HUES48 (cell line): ENCODE measurements around the gene TMCO6.
"Not testable (repeated sequence)": the region's sequence is repeated elsewhere in the genome, so short reads cannot be mapped to it uniquely, and the experiment has no call there.

Experiments used
- H3K27ac ChIP-seq: one replicate; pipeline ENCODE4 v1.7.0; 2013; ENCODE audit warnings: low read depth, low read length, inconsistent platforms
- H3K27me3 ChIP-seq: 2 replicates; pipeline ENCODE4 v1.6.1; 2013; ENCODE audit warnings: mild to moderate bottlenecking, low read length; ENCODE audit not compliant: control insufficient read depth, insufficient read depth
- H3K36me3 ChIP-seq: 2 replicates; pipeline ENCODE4 v1.6.1; 2013; ENCODE audit warnings: low read length; ENCODE audit not compliant: control insufficient read depth, insufficient read depth
- H3K4me1 ChIP-seq: 2 replicates; pipeline ENCODE4 v1.6.1; 2013; ENCODE audit warnings: mild to moderate bottlenecking, low read length; ENCODE audit not compliant: control insufficient read depth, insufficient read depth
- H3K4me3 ChIP-seq: 2 replicates; pipeline ENCODE4 v1.5.1; 2013; ENCODE audit warnings: mild to moderate bottlenecking, low read depth, low read length
- H3K9ac ChIP-seq: 2 replicates; pipeline ENCODE4 v1.6.1; 2013; ENCODE audit warnings: mild to moderate bottlenecking, low read depth, low read length, moderate library complexity
- H3K9me3 ChIP-seq: 2 replicates; pipeline ENCODE4 v1.6.1; 2013; ENCODE audit warnings: low read length; ENCODE audit not compliant: control insufficient read depth, insufficient read depth

TMCO6 gene

DNA sequence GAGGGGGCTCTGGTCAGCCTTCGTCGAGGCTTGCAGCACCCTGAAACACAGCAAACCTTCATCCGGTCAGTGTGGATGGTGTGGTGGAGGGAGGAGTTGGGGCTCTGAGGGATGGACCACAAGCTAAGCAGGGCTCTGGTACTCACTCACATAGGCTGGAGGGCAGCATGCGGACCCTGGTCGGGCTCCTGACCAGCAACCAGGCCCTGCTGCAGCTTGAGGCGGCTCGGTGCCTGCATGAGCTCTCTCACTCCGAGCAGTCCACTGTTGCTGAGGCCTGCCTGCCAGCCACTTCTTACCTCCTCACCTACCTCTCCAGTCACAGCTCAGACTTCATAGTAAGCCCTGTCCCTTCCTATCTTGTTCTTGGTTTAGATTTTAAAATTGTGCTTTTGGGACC lies 2.5 kb downstream of the TMCO6 start:
- H3K4me3 ChIP-seq = no peak overlapping the region
- H3K4me1 ChIP-seq = peaks cover 9% of the 10 kb centered on the region
- H3K27me3 ChIP-seq = no peaks in the 10 kb centered on the region
- H3K9me3 ChIP-seq = no peaks in the 10 kb centered on the region
- H3K9ac ChIP-seq = no peak overlapping the region
- peaks cover 51% of the 10 kb centered on the region for H3K36me3 ChIP-seq
- H3K27ac ChIP-seq = no peak overlapping the region

DNA sequence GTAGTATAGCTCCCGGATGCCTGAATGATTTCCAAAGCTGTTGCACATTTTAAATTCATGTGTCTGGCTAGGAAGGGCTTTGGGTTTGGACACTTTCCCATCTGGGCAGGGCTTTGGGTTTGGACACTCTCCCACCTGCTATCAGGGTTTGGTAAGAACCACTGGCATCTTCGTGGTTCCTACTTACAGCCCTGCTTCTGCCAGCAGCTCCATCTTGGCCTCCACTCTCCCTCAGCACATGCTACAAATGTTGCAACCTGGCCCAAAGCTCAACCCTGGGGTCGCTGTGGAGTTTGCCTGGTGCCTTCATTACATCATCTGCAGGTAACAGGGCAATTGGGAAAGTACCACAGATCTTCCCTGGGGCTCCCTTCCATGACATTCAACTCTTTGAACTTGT lies 3.5 kb downstream of the TMCO6 start:
- Histone ChIP-seq H3K9me3 (no peaks in the 10 kb centered on the region), H3K4me1 (peaks cover 9% of the 10 kb centered on the region), H3K27me3 (no peaks in the 10 kb centered on the region), H3K36me3 (peaks cover 51% of the 10 kb centered on the region), H3K9ac (no peak overlapping the region), H3K27ac (no peak overlapping the region), H3K4me3 (no peak overlapping the region)

DNA sequence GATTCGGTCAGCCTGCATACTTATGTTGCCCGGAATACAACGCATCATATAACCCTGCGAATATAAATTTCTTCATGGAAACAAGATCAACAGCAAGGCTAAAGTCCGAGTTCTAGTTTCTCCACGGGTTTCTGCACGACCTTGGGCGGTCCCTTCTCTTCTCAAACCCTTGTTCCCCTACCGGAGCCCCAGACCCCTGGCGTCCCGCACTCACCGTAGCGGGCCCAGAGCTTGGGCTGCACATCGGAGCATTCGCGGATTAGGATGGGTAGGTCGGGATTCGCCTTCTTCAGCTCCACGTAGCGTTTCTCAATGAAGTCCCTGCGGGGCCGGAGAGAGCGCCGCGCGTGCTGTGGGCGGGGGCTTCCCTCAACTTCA lies 7.8 kb downstream of the TMCO6 start:
- Histone ChIP-seq H3K4me1 (peaks cover 3% of the 10 kb centered on the region; the same call in 1 of the 2 replicates), H3K27ac (peak overlapping the region; percentile 26), H3K9me3 (no peaks in the 10 kb centered on the region), H3K27me3 (no peaks in the 10 kb centered on the region), H3K36me3 (peaks cover 62% of the 10 kb centered on the region), H3K9ac (peak overlapping the region; percentile 61), H3K4me3 (peak overlapping the region; percentile 84)

DNA sequence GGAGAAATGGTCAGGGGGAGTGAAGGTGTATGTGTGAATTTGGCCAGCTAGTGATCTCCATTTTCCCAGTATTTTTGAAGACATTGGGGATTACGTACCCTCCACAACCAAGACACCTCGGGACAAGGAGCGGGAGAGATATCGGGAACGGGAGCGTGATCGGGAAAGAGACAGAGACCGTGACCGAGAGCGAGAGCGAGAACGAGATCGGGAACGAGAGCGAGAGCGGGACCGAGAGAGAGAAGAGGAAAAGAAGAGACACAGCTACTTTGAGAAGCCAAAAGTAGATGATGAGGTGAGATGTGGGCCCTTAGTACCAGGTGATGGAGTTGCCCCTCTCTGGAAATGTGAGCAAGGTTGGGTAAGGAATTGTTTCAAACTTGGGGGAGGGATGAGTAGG lies 19.6 kb downstream of the TMCO6 start:
- Histone ChIP-seq H3K4me3 (no peak overlapping the region), H3K27me3 (no peaks in the 10 kb centered on the region), H3K4me1 (no peaks in the 10 kb centered on the region), H3K9me3 (no peaks in the 10 kb centered on the region), H3K27ac (no peak overlapping the region), H3K9ac (no peak overlapping the region), H3K36me3 (peaks cover 92% of the 10 kb centered on the region)

DNA sequence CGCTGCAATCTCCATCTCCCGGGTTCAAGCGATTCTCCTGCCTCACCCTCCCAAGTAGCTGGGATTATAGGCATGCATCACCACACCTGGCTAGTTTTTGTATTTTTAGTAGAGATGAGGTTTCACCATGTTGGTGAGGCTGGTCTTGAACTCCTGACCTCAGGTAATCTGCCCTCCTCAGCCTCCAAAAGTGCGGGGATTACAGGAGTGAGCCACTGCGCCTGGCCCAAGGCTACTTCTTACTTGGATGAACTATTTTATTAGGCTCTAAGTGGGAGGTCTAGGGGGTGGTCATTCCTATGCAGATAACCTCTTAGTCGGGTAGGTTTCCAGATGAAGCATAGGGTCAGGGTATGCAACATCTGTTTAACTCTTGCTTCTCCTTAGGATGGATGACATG lies 21.1 kb downstream of the TMCO6 start:
- H3K4me1 ChIP-seq, H3K27ac ChIP-seq, H3K9me3 ChIP-seq, H3K27me3 ChIP-seq, H3K4me3 ChIP-seq, H3K9ac ChIP-seq: not testable (repeated sequence)
- H3K36me3 ChIP-seq = peaks cover 77% of the 10 kb centered on the region

DNA sequence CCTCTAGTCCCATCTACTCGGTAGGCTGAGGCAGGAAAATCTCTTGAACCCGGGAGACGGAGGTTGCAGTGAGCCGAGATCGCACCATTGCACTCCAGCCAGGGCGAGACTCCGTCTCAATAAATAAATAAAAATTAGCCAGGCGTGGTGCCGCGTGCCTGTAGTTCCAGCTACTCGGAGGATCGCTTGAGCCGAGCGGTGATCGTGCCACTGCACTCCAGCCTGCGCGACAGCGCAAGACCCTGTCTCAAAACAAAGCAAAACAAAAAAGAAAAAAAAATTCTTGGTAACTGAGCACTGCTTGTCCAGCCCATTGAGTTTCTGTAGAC lies 24.7 kb downstream of the TMCO6 start:
- no peaks in the 10 kb centered on the region for H3K4me1 ChIP-seq
- H3K27ac ChIP-seq = peak overlapping the region; percentile 82
- peaks cover 66% of the 10 kb centered on the region for H3K36me3 ChIP-seq
- no peaks in the 10 kb centered on the region for H3K27me3 ChIP-seq
- peak overlapping the region; percentile 97 for H3K4me3 ChIP-seq
- peak overlapping the region; percentile 74 for H3K9ac ChIP-seq
- no peaks in the 10 kb centered on the region for H3K9me3 ChIP-seq

DNA sequence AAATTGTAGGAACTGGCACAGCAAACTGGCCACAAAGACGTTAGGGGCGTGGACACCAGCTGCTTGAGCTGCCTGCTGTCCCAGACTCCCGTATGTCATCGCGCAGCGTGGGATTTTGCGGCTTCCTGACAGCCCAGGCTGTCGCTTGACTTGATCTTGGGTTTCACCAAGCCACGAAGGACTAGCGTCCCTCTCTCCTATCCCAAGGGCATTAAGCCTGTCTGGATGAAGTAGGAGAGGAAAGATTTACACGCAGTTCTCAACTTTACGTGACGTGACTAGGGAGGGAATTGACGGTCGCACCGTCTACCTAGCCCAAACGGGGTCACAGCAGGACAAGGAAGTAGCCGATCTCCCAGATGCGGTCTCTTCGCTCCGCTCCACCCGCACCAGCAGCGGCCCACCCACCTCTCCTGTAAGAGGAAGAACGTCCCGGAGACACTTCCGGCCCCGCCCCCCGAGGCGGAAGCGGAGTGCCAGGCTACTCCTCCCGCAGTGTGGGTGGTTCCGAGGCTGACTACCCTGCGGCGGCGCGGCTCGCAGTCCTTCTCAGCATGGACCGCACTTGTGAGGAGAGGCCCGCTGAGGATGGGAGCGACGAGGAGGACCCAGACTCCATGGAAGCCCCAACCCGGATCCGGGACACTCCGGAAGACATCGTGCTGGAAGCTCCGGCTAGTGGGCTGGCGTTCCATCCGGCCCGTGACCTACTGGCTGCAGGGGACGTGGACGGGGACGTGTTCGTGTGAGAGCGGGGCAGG lies 25.3 kb downstream of the TMCO6 start, which contains the start of gene WDR55:
WDR55 (plus strand) TSS at position 546 of the 761 bp plus-strand sequence; CDS start at position 555, 9 bp downstream.
- peaks cover 66% of the 10 kb centered on the region for H3K36me3 ChIP-seq
- peak within 1 kb of the TSS; percentile 97 for H3K4me3 ChIP-seq
- peak within 1 kb of the TSS; percentile 82 for H3K27ac ChIP-seq
- no peaks in the 10 kb centered on the region for H3K4me1 ChIP-seq
- H3K9me3 ChIP-seq = no peaks in the 10 kb centered on the region
- H3K27me3 ChIP-seq = no peaks in the 10 kb centered on the region
- H3K9ac ChIP-seq = peak within 1 kb of the TSS; percentile 74

DNA sequence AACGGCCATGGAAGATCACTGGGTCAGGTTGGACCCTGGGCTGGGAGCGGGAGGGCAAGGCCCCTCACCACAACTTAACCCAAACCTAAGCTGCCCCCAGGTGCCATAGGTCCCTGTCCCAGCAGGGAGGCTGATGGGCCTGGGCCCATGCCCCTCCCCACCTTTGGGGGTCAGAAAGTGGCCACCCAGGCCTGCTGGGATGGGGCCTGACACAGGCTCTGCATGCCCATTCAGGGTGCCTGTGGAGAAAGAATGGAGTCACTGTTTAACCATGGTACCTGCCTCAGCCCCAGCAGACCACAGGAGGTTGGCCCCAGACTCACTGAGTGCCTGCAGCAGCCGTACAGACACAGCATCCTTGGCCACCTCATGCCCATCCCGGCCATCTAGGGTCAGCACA lies 31.8 kb downstream of the TMCO6 start:
- H3K27ac ChIP-seq, H3K4me3 ChIP-seq, H3K4me1 ChIP-seq, H3K27me3 ChIP-seq, H3K9ac ChIP-seq, H3K9me3 ChIP-seq: not testable (repeated sequence)
- H3K36me3 ChIP-seq = peaks cover 70% of the 10 kb centered on the region

DNA sequence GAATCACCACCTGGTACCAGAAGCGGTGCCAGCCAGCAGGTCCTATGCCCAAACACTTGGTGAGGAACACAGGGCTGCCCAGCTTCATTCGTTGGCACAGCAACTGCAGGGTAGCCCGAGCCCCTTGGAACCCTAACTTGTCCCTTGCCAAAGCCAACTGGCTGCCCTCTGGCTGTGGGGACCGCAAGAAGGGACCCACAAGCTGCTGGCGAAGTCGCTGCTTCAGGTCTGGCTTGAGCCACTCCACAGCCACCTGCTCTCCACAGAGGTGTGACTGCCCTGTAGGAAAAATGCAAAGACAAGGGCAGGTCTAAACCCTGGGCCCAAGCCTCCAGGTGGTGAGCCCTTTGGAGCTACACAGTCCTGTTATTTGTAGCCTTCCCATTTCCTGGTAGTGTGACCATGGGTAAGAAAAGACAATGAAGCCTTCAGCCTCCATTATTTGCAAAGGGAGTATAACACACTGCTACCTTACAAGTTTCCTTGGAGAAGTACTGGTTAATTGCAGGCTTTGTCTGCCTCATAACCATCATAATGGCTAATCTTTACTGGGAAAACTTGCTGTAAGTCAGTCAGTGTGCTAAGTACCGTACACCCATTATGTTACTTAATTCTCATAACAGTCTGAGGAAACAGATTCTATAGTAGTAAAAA lies 32.3 kb downstream of the TMCO6 start:
- peaks cover 75% of the 10 kb centered on the region for H3K36me3 ChIP-seq
- H3K9ac ChIP-seq = no peak overlapping the region
- peak overlapping the region; percentile 37 for H3K27ac ChIP-seq
- no peak overlapping the region for H3K4me3 ChIP-seq
- no peaks in the 10 kb centered on the region for H3K9me3 ChIP-seq
- H3K4me1 ChIP-seq = peaks cover 9% of the 10 kb centered on the region; the same call in 1 of the 2 replicates
- H3K27me3 ChIP-seq = no peaks in the 10 kb centered on the region

DNA sequence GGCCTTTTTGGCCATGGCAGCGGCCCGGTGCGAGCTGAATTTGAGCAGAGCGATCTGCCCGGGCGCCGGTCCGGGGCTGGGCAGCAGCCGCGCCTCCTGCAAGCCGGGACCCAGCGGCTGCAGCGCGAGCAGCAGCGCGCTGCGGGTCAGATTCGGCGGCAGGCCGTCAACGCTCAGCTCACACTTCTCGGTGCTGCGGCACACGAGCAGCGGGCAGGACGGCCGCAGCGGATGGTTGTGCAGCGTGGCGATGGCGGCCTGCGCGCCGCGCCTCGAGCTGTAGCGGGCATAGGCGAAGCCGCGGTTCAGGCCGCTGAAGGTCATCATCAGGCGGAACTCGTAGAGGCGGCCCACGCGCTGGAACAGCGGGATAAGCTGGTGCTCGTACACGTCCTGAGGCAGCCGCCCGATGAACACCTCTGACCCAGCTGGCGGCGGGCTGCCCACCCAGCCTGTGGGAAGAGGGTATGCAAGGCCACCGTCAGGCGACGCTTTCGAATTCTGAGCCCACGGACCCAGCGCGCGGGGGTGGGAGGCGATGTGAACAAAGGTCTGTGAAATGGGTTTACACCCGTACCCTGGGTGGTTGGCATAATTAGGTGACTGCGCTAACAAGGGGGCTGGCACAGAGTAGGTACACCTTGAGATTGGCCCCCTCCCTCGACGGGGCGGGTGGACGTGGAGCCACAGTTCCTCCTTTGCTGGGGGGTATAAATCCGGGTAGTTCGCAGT lies 33.4 kb downstream of the TMCO6 start:
- peaks cover 9% of the 10 kb centered on the region; the same call in 1 of the 2 replicates for H3K4me1 ChIP-seq
- H3K27me3 ChIP-seq = no peaks in the 10 kb centered on the region
- H3K4me3 ChIP-seq = no peak overlapping the region; the same call in 1 of the 2 replicates
- no peak overlapping the region for H3K27ac ChIP-seq
- H3K9ac ChIP-seq = no peak overlapping the region
- H3K9me3 ChIP-seq = no peaks in the 10 kb centered on the region
- peaks cover 75% of the 10 kb centered on the region for H3K36me3 ChIP-seq
